ENCODE results near the gene TNN.

DNA sequence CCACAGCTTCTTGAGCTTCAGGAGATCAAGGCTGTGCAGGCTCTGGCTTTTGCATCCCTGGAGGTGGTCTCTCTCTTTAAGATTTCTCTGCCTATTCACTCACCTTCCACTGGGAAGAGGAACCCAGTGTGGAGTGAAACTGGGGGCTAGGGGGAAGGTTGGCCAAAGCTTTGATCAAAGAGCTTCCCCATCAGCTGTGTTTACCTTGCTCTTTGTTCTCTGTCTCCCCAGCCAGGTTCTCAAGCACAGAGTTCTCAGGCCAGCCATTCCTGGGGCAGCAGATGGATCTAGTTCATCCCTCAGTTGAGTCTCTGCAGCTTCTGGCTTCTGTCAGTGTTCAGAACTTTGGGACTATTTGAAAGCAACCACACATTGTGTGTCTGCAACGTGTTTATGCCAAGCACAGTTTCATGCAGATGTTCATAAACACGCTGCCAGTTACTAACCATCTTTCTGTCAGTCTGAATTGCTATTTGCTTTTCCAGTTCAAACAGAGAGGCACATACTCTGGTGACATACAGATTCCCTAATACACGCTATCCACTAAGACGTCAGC, 27.2 kb upstream of the TNN start:
- TF ChIP-seq, protein P1, sequence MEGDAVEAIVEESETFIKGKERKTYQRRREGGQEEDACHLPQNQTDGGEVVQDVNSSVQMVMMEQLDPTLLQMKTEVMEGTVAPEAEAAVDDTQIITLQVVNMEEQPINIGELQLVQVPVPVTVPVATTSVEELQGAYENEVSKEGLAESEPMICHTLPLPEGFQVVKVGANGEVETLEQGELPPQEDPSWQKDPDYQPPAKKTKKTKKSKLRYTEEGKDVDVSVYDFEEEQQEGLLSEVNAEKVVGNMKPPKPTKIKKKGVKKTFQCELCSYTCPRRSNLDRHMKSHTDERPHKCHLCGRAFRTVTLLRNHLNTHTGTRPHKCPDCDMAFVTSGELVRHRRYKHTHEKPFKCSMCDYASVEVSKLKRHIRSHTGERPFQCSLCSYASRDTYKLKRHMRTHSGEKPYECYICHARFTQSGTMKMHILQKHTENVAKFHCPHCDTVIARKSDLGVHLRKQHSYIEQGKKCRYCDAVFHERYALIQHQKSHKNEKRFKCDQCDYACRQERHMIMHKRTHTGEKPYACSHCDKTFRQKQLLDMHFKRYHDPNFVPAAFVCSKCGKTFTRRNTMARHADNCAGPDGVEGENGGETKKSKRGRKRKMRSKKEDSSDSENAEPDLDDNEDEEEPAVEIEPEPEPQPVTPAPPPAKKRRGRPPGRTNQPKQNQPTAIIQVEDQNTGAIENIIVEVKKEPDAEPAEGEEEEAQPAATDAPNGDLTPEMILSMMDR (IDR thresholded peaks at IDR 0.05), result no peak
- TF ChIP-seq POLR2A (IDR thresholded peaks at IDR 0.05), result no peak
